GM21723 (cell line): Measurements from ENCODE around the gene CDH18.

Experiments used
- ATAC-seq: cut with Tn5 transposase; IDR thresholded peaks from one replicate; pipeline ENCODE4 v1.9.1; 2021; ENCODE audit warnings: mild to moderate bottlenecking, moderate library complexity; ENCODE audit not compliant: unreplicated experiment

CDH18 gene

DNA sequence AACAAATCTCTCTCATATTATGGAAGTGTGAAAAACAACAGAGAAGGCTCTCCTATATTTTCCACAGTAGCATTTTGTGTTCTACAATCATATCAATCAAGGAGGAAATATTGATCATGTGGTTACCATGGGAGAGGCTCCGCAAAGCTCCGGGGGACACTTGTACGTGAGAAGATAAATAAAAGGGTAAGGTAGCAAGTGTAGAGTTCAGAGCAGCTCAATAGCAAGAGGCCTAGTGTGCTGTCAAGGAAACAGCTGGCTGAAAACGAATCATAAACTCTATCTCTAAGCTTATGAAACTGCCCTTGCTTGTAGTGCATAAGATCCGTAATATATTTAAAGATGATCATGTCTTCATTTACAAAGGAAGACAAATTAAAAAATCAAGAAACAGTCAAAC, 57.5 kb downstream of the CDH18 start:
- ATAC-seq: no peak

DNA sequence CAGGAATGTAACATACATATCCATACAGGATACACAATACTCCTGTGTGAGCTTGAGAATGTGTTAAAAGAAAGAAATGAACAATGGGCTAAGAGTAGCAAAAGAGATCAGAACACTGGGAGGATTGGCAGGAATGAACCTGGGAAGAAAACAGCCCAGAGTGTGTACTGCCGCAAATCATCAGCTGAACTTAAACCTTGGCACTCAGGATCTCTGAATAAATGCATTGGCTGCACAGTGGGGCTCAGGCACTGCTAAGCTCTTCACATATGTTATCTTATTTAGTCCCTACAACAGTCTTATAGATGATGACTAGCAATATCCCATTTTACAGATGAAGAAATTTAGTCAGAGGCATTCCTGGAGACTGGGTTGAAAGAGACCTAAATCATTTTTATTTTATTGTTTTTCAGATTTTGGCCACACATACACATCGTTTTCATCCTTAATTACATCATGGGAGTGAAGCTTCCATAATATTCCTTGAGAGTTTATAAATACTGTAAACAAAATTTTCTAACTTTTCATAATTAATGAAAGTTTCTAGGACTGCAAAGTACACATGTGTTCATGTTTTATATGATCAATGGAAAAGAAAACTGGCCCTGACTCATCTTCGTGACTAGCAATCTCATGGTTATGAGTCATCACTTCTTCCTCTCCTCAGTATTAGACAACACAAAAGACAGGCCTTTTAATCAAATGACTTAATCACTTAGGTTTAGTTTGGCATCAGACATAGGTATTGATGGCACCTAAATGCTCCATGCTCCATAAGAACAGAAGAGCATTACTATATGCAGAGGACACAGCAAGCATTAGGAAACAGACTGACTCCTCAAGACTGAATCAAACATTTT, 59.2 kb downstream of the CDH18 start:
- no peak for ATAC-seq

DNA sequence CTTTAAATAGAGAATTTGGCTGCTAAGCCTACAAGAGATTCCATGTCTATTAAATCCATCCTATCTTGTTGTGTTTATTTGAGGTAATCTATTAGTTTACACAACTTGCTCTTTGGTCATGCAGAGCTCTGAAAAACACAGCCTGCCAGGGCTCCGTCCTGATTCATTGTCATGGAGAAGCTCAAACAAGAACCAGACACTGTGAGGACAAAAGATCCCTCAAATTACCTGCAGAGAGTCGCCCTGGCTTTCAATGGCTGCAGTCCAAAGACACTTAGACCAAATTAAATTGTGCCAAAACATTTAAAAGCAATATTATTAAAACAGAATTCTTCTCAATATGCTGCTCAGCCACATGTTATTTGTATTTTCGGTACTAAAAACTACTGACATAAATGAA, 60.1 kb downstream of the CDH18 start:
- ATAC-seq: no peak

DNA sequence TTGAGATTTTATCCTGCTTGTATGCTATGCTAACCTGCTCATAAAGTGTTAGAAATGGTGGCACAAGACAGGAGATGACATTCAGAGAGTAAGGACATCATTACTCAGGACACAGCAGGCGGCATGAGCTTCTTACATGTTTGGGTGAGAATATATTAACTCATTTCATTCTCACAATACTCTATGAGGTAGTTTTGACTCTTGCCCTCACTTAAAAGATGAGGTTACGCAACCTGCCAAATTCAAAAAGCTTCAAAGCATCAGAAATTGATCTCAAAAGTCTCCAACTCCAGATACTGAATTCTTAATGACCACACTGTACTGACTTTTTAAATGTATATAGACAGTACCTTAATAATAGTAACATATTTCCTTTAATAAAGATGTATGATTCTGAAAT, 60.8 kb downstream of the CDH18 start:
- no peak for ATAC-seq

DNA sequence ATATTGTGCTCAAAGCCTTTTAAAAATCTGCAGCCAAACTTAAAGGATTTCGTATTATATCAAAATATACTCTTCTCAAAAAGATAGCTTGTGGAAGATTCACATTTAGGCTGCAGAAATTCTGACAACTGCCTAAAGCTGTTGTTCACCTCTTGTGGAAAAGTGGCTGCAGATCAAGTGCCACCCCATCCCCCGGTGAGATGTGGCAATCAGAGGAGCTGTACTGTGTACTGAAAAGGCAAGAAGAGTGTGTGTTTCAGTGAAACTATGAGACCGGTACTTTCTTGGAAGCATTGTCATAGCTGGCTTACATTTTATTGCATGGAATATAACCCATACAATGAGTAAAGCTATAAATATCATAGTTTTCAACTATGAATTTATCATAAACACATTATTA, 64.3 kb downstream of the CDH18 start:
- no peak for ATAC-seq

DNA sequence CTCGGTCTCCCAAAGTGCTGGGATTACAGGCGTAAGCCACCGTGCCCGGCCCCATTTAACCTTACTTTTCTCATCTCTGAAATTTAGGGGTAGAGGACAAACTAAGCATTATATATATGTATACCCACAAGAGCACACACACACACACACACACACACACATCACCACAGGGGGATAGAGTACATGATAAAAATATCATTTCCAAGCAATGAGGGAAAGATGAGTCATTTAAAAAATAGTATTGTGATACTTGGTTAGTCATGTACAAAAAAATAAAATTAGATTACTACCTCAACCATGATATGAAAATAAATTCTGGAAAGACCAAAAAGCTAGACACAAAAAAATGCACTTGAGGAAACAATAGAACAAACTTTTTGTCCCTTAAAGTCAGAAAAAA, 67.2 kb downstream of the CDH18 start:
- ATAC-seq: no peak

DNA sequence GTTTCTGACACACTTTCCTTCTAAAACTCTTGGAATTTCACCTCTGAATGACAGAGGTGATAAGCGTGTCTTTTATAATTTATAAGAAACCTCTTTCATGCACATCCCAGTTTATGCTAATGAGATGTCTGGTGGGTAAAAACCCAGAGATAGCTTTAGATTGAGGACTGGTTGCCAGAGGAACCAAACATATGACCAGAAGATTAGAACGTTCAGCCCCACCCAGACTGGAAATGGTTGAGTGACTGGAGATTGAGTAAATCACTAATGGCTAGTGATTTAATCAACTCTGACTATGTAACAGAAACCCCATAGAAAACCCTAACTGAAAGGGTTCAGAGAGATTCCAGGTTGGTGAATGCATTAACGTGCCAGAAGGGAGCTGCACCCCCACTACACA, 69.2 kb downstream of the CDH18 start:
- ATAC-seq: no peak

DNA sequence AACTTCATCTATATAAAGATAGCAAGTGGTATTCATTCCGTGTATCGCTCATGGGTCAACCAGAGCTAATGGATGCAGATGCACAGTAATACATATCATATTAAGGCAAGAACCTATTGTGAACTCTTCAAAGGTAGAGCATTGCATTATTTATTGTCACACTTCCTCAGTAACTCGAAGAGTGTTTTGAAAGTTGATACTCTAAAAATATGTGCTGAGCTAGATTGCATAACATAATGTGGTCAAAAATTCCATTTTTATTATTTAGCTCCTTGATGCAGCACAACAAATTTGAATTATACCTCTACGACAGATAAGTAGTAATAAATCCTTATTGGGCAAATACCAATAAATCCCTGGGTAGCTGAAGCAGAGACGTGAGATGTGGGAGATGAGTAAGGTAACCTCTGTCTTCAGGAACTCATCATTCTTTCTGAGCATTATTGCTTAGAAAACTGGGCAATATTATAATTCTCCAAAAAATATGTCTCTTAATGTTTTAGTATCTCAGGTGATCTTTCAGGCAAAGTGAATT, 70.3 kb downstream of the CDH18 start:
- no peak for ATAC-seq

DNA sequence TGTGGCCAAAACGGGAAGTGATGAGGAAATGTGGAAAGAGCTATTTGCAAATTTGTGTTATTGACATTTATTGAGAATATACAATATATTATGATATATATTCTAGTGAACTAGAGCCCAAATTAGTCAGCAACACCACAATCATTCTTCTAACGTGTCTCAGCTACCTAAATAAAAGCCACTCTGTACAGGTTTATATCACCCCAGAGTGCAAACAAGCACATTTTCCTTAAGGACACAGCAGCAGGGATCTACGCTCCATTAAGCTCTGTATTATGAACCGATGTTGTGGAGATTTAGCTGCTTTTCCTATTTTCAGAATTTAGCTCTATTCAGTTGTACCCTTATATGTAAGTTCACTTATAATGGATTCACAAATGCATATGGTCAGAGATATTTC, 77.9 kb downstream of the CDH18 start:
- no peak for ATAC-seq

DNA sequence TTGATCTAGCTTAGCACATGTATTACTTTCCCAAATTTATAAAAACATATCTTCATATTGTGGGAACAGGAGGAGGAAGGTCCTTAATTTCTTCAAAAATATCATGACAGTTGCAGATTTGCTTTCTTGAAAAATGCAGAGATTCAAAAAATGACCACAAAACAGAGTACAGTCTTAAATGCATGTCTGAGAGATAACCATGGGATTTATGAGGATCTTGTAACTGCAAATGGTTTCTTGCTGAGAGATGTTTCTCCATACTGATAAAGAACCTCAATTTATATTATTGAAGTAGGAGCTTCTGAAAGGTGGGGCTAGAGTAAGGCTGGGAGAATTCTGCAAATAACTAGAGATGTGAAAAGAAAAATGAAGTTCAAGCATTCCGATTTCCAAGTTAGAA, 83.2 kb downstream of the CDH18 start:
- no peak for ATAC-seq

DNA sequence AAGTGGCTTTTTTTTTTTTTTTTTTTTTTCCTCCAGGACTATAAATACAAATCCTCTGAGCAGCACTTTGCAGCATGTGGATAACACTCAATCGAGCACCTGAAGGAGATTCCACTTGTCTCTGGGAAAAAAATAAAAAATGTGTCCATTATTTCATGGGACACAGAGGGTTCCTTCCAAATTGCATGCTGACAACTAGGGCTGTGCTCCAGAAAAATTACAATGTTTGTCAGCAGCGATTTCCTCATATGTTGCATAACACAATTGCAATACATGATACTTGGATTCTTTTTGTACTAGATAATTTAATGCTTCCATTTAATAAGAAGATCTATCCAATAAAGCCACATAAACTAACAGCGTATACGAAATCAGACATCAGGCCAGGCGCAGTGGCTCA, 84.4 kb downstream of the CDH18 start:
- no peak for ATAC-seq

DNA sequence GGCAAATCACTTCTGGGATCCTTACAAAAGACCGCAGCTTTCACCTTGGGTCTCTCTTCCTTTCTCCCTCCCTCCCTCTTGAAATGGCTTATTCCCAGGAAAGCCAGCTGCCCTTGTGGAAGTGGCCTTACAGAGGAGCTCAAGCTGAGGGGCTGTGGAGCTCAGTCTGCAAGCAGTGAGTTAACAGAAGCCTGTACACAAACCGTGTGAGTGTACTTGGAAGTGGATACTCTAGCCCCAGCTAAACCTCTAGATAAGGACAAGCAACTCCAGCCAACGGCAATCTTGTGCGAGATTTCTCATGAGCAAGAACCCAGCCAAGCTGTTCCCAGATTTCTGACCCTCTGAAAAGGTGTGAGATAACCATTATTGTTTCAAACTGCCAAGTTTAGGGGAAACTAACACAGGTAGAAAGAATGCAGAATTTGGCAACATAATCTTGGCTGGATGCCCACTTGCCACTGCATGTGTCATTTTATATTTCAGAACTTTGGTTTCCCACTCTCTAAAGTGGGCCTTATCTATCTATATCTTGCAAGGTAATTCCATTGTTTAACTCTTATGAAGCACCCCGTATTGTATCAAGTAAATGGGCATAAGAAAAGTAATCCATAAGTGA, 85.6 kb downstream of the CDH18 start:
- ATAC-seq: no peak

DNA sequence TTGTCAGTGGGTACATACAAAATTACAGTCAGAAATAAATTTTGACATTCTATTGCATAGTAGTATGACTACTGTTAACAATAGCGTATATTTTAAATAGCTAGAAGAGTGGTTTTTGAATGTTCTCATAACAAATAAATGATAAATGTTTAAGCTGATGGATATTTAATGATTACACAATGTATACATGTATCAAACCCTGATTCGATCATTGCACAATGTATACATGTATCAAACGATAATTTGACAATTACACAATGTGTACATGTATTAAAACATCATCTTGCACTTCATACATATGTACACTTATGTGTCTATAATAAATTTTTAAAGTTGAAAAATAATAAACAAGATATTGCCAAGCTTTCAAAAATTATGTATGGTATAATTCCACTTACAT, 87.7 kb downstream of the CDH18 start:
- ATAC-seq: no peak

DNA sequence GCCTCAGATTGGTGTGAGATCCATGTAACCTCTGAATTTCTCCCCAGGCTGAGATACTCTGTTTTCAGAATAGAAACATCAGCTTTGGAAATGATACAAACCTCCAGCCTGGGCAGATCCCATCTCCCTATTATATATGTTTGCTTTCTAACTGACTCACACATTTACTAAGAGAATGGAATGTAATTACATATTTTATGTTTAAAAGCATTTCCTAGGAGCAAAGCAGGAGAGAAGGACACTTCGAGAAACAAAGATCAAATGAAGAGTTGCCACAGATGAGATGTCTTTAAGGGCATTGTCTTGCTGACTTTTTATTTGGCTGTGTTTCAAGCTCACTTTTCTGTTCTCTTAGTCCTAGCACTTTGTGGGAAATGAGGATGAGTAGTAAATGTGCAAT, 96.3 kb downstream of the CDH18 start:
- no peak for ATAC-seq

DNA sequence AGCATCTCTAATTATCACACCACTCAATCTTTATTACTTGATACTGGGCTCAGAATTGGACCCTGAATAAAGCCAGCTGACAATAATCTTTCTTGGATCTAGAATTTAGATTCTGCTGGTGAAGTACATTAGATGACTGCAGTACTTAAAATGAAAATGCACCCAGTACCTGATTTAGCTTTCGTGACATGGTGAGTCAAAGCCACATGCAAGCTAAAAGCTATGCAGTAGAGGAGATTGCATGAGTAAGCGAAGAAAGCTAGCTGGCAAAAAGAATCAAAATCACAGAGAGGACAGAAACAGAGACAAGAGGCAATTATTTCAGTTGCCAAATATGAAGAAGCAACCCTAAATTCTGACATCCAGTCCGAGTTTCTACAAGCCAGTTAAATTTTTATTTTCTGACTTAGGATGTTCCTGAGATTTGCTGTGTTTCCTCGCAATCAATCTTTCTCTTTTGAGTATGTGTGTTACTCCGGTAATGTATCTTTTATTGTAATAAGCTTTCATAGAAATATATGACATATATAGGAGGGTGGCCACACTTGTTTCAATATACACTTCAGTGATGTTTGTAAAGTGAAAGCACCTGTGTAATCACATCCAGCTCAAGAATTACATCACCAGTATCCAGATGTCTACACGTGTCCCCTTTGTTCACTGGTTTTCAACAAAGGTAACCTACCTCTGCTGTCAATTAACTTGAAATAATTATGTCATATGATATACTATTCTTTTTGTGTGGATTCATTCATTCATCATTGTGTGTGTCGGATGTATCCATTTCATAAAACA, 101.7 kb downstream of the CDH18 start:
- ATAC-seq: no peak

DNA sequence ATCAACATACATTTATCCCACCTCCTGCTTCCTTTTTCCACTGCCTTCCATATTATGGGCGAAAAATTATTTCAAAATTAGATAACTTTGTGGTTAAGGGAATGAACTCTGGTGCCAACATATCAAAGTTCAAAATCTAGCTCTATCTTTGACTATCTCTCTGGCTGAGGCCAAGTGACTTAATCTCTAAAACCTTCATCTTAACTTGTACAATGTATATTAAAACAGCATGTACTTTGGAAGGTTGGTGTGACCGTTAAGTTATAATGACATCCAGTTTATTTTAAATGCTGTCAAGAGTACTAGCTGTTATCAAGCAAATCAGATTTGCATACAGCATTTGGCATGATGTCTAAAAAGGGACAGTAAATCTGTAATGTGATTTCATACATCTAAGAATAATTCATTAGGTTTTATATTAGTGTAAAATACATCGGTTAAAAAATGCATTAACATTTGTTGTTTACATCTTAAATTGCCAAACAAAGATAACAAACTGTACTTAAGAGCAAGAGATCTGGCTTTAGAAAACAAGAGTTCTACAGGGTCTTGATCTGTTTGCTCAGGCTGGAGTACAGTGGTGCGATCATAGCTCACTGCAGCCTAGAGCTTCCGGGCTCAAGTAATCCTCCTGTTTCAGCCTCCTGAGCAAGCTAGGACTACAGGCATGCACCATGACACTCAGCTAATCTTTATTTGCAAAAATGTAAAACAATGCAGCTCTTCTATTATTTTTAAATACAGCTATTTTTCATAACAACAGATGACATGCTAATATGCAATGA, 102.8 kb downstream of the CDH18 start:
- ATAC-seq: no peak

DNA sequence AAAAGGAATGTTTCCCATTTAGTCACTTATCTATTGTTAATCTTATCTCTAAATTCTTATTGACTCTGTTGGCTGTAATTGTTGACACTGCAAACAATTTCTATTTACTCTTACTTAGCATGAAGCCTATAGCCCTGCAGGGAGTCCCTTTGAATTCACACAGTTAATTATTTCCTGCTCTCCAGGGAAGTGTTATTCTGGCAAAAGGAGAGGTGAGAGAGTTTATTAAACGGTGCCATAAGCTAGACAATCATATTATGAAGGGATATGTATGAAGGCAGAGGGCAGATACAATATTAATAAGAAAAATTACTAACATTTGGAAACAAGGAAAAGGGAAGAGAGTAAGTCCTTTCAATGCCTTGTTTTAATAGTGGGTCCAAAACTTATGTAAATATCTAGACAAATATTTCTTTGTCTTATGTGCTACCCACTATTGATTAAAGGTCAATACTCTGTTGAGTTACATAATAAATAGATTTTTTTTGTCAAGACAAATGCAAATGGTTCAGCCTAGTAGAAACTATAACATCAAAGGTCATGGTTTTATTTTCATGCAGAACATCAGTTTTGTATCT, 107.1 kb downstream of the CDH18 start:
- ATAC-seq: no peak

DNA sequence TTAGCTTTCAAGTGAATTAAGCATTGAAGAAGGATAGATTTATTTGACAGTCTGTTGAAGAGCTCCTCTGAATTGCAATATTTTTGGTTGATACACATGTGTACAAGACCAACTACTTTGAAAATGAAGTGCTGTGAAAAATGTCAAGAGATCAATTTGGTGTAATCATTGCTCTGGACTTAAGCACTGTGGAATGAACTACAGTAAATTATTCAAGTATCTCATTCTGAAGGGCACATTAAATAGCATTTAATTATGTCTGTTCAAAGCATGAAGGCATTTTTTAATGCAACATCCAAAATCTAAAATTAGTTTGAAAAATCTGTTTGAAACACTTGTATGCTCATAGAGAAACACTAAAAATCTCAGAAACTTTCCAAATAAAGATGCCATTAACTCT, 107.5 kb downstream of the CDH18 start:
- ATAC-seq: no peak

DNA sequence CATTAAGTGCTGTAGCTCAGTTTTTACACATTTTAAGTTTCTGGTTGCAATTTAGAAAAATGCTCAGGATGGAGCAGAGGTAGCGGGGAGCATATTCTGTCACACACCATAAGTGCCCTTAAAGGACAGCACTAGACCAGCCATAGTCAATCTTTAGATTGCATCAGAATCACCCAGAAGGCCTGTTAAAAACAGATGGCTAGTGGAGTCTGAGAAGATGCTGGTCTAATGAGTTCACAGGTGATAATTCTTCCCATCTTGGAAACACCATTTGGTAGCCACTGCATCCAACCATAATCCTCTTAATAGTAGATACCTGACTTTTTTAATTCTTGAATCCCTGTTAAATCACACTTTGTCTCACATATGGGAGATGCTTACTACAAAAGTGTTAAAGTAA, 113.2 kb downstream of the CDH18 start:
- no peak for ATAC-seq

DNA sequence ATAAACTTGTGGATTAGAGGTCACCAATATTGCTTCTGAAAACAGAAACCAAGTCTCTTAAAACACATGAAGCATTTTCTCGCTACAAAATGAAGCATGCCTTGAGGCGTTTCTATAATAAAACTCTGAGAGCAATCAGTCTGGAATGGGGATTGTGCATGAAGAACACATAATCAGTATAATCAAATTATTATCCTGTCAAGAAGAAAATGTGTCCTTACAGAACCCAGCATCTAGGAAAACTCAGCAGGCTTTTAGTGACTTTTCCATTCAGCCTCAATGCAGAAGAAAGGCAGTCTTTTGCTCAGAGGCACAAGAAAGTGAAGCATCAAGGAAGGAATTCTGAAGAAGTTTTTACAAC, 121.9 kb downstream of the CDH18 start:
- ATAC-seq: no peak
